GOT3 (cell line): ENCODE measurements around the gene TEX48.

Experiments used
- DNase-seq: peaks from one replicate; lab custom pipeline; 2025; ENCODE audit warnings: mixed read lengths; lab: John Stamatoyannopoulos, UW

Gene TEX48, protein sequence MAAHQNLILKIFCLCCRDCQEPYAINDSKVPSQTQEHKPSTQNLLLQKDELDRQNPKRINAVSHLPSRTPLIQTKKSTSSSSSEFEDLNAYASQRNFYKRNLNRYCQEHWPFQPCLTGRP

DNA sequence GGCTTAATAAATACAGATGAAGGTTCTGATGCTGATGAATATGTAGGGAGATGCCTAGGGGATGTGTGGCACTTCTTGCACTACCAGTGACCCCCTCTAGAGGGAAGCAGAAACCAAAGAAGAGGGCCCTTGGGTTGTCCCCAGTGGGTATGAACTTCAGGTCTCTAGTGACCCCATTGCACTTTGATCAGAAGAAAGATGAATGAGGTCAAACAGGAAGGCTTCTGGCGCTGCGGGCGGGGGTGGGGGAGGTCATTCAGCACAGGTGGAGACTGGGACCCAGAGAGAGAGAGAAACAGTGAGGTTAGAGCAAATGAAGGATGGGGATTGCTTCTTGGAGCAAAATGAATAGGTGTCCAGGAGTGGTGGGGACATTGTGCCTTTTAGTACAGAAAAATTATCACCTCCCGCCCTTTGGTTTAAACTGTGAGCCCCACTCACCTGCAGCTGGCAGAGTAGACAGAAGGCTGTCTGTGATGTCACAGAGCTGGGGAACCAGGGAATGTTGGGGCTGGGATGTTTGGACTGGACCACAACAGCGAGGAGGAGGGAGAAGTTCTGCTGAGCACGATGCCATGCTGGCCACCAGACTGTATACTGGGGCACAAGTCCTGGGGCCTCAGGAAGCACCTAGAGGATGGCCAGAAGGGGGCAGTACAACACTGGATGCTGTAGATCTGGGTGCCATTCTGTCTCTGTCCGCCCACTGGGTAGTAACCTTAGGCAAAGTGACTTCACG is at the start of gene TEX48:
Gene TEX48 (minus strand): TSS at position 599 of the 739 bp plus-strand sequence. CDS start 10,469 bp downstream, outside the sequence.
- DNase-seq, result no peak

DNA sequence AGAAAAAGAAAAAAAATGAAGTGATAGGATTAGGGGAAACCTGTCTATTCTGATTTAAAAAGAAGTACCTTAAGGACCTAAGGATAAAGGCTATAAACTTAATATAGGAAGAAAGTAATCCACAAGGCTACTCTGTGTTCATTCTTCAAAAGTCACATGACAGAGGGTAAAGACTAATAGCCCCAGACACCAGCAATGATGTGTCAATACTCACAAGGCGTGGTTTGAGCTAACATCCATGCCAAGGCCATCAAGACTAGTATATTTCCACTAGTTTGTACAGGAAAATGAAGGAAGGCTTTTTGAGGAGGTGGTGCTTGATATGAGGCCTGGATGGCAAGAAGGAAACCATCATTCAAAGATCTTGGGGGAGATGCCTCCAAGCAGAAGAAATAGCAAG is 49.7 kb upstream of the TEX48 start:
- no peak for DNase-seq

DNA sequence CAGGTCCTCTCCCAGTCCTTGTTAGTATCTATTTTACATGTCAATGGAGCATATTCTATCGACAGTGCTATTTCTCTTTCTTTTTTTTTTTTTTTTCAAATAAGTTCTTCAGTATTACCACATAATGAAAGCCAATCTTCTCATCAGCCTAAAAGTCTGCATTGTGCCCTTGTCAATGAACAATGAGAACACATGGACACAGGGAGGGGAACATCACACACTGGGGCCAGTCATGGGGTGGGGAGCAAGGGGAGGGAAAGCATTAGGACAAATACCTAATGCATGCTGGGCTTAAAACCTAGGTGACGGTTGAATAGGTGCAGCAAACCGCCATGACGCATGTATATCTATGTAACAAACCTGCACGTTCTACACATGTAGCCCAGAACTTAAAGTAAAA is 47.7 kb upstream of the TEX48 start:
- no peak for DNase-seq

DNA sequence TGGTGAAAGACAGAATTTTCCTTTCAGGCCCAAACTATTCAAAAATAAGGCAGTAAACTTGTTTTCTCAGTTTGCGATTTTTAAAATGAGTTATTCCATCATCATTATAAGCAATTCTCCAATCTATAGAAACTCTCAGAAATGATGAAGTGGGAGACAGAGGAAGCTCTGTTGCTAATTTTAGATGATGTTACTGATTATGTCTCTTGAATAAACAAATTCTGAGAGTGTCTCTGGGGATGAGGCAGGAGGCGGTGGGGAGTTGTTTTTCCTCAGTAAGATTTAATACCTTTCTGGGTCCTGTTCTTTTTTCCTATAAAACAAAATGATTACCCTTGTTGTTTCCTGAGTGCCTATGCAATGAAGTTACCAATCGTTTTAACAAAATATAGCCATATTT is 43.9 kb upstream of the TEX48 start:
- DNase-seq, result no peak

DNA sequence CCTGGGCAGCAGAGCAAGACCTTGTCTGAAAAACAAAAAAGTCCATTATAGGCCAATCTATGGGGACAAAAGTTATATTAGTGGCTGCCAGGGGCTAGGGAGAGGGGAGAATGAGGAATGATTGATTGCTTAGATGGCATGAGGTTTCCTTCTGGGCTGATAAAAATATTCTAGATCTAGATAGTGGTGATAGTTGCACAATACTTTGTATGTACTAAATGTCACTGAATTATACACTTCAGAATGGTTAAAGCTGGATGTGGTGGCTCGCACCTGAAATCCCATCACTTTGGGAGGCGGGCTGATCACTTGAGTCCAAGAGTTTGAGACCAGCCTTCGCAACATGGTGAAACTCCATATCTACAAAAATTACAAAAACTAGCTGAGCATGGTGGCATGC is 42.8 kb upstream of the TEX48 start:
- DNase-seq, result no peak

DNA sequence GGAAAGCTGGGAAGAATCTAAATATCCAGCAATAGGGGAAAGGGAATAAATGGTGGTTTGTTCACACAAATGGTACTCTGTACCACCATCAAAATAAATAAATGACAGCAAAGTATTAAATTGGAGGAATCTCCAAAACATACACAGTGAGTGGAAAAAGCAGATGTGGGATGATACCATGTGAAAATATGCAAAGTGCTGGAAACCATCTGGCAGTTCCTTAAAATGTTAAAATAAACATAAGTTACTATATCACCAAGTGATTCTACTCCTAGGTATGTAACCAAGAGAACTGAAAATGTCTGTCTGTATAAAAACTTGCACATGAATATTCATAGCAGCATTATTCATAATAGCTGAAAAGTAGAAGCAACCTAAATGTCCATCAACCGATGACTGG is 41.9 kb upstream of the TEX48 start:
- no peak for DNase-seq

DNA sequence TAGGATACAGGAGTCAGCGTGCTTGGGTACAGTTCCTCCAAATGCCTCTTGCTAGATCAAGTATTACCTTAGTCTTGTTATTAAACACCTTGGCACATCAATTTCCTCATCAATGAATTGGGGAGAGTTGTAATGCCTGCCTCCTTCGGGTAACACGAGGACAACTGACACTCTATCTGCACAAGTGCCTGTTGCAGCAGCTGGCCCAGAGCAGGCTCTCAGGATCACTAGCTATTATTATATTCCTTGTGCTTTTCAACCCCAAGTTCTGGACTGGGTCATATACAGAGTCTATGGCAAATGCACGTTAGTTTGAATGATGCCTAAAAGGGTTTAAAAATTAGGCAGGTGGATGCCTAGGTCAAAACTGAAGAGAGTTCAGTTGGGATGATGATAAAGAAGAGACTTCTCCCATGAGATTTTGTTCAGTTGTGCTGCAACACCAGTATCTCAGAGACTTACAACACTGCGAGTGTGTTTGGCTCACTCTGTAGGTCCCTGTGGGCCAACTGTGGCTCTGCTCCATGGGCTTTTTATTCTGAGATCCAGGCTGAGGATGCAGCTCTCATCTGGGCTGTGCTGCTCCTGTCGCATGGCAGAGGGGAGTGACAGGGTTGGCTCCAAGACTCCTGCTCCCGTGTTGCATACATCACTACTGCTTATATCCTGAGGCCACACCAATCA is 41.1 kb upstream of the TEX48 start:
- DNase-seq, result no peak

DNA sequence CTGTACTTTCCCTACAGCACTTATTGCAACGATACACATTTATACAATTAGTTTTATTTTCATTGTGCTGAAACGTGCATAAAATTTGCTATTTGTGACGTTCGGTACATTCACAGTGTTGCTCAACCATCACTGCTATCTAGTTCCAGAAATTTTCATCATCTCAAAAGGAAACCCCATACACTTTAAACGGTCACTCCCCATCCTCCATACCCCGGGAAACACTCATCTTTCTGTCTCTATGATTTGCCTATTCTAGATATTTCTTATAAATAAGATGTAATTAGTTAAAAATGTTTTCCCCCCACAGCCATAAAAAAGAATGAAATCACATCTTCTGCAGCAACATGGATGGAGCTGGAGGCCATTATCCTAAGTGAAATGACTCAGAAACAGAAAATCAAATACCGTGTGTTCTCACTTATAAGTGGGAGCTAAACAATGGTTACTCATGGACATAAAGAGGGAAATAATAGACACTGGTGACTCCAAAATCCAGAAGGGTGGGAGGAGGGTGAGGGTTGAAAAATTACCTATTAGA is 40.2 kb upstream of the TEX48 start:
- DNase-seq, result no peak

DNA sequence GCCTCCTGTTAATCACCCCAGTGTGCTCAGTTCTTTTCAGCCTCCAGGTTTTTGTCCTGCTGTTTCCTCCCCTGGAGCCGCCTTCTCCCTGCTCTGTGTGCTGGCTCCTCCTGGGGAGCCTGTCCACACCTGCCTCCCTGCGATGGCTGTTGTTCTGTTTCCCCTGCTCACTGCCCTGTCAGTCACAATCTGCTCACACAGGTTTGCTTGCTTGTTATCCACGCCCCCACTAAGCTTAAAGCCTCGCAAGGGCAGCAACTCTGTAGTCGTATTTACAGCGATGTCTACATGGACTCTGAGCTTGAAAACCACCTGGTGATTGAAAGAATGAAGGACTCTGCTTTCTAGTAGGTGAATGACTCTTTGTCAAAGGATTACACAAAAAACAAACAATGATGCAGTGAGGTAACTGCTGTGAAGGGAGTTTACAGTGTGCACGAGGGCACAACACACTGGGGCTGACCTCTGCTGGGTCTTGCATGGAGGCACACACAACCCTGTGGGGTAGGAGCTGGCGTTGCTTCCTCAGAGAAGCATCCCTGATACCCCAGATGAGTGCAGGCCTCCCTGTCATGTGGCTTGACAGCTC is 39.6 kb upstream of the TEX48 start:
- no peak for DNase-seq

DNA sequence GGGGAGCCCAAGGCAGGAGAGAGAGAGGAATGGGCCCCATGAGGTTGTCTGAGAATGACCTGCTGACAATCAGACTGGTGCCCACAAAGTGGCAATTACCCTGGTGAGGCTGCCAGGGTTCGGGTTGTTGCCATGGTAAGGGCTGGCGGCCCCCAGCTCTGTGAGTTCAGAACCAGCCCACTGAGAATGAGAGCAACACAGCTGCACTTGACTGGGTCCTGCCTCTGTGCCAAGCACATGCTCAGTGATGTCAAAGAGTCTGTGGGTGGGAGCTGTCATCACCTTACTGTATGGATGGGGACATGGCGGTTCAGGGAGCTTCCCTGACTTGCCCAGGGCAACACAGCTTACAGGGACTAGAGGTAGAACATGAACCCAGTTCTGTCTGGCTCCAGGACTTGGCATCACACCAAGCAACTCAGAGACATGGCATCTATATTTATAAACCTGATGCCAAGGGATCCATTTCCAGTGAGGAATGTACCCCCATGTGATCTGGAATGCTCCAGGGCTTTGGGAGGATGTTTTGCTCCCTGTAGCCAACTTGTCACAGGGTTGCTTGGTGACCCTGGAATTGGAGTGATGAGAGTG is 38.2 kb upstream of the TEX48 start:
- no peak for DNase-seq

DNA sequence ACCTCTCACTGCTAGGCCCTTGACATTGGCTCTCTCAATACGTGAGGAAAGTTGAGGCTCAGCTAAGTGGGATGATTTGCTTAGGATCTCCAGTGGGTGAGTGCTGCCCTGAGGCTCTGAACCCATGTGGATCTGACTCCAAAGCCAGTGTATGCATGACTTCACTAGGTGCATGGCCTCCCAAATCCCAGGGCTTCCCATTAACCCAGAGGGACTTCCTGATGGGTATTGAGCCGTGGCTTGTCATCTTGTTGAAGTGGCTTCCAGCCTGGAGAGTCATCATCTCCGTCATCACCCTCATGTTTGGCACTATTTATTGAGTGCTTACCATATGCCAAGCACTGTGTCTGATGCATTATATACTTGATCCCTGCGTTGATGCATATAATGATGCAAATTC is 37.3 kb upstream of the TEX48 start:
- DNase-seq, result no peak

DNA sequence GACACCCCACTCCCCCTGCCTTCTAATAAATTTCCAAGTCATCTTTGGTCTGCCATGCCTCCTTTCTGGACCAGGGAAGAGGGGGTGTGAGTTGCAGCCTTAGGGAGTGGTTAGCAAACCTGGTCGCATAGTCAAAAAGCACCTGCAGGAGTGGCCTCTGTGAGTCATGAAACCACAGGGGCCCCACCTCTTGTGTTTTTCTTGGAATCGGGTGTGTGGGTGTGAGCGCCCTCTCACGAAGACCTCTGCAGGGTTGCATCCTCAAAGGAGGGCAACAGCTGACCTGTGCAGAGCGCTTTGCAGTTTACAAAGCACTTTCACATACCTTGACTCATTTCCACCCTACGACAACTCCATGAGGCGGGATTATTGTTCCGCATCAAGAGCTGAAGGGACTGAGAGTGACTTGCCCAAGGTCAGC is 36.8 kb upstream of the TEX48 start:
- DNase-seq, result peak; percentile 3

DNA sequence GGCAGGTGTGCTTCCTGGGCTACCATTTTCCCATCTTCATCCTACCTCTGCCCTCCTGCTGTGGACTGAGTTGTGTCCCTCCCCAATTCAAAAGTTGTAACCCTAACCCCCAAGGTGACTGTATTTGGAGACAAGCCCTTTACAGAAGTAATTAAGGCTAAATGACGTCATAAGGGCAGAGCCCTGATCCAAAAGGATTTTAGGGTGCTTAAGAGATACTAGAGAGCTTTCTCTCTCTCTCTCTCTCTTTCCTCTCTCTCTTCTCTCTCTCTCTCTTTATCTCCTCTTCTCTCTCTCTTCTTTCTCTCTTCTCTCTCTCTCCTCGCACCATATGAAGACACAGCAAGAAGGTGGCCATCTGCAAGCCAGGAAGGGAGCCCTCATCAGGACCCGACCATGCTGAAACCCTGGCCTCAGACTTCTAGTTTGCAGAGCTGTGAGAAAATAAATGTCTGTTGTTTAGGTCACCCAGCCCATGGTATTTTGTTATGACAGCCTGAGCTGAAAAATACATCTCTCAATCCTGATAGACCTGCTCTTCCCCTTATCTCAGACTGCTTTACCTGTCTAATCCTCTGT is 36.0 kb upstream of the TEX48 start:
- DNase-seq, result no peak

DNA sequence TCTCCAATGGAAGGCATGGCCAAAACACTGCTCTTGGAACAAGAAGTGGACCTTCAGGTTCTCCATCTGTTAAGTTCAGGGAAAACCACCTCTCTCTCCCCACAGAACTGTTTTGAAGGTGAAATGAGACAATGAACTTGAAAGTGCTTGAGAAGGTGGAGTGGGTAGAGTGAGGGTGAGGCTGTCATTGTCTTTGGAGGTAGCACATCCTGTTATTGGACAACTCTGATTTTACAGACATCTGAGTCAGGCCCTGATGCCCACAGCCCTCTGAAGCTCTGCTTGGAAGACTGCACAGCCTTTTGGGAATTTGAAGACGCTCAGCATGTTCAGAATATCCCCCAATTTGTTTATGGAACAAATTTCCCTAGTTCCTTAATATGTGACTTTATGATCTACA is 27.6 kb upstream of the TEX48 start:
- DNase-seq, result no peak

DNA sequence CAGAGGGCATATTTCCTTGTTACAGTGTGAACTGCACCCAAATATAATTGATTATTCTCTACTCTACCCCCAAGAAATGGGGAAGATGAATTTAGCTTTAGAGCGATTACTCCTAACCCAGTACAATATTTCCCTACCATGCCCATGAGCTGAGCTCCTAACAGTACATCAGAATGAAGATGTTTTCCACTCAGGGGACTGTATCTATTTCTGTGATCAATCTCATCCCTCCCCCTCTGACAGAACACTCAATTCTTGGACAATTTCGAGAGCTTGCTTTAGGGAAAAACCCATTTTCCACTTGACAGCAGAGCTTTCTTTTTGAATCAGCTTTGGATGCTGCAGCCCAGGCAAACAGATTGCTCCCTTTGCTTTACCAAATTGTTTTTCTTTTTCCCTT is 24.7 kb upstream of the TEX48 start:
- no peak for DNase-seq

DNA sequence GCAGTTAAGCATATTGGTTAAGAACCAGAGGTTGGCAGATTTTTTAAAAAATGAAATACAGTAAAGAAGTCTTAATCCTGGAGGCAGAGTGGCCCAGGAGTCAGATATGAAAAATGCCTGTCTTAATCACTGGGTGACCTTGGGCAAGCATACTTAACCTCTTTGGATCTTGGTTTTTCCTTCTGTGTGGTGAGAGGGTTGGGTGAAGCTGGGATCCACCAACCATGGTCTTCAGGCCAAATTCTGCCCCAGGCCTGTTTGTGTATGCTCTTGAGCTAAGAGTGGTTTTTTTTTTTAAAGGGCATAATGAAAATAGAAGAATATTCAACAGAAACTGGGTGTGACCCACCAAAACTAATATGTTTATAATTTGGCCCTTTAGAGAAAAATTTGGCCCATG is 20.0 kb upstream of the TEX48 start:
- no peak for DNase-seq

DNA sequence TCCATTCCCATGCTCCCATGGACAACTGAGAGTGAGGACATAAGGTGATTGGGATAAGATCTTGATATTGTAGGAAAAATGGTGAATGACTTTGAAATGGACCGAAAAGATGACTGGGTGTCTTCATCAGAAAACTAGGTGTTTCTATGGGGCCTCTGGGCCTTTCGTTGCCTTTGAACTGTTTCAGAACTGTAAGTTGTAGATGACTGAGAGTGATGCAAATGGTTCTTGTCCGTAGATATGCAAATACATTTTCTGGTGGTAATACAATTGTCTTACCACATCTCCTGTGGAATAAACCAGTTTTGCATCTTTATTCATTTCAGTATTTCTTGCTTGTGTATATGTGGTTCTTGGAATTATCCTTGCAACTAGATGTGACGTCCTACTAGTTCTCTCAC is 16.0 kb upstream of the TEX48 start:
- DNase-seq, result no peak

DNA sequence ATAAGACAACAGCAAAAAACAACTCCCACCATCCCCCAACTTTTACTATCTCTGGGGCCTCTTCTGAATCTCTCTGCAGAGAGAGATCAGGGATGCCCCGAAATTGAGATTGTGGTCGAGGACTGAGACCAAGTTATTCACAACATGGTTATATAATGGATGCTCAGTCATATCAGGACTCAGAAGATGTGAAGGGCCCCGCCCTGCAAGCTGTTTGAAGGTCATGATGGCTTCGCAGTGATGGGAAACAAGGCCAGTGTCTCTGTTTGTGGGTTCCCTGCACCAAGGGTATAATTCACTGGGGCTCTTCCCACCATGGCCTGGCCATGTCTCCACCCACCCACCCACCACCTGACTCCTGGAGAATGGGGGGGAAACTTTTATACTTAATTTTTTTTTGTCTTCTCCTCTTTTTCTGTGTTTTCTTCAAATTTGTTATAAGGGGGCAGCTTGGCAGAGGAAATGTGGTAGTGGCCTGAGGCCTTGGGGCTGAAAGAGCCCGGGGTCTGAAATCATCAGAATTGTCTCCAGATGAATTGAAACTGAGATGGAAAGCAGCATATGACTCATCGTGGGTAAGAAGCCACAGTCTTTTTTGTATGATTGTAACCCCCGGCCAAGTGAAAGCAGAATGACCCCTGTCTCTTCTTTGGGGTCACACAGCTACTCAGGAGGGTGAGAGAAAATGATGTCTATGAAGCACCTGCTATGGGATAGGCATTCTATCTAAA is 15.0 kb upstream of the TEX48 start:
- no peak for DNase-seq

DNA sequence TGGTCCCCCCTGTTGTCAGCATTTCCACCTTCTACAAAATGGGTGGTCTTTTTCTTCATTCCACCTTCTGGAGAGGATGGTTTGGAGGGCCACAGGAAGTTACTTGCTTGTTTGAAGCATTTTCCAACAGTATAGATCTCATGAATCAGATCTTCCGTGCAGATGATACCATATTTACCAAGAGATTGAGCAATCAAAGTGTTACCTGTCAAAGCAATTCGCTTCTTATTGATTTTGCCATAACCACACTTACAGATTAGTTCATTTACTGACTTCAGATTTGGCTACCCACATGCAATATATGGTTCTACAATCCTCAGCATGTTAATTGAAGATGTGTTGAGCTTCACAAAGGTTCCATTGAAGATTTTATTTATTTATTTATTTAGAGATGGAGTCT is 14.0 kb upstream of the TEX48 start:
- no peak for DNase-seq

DNA sequence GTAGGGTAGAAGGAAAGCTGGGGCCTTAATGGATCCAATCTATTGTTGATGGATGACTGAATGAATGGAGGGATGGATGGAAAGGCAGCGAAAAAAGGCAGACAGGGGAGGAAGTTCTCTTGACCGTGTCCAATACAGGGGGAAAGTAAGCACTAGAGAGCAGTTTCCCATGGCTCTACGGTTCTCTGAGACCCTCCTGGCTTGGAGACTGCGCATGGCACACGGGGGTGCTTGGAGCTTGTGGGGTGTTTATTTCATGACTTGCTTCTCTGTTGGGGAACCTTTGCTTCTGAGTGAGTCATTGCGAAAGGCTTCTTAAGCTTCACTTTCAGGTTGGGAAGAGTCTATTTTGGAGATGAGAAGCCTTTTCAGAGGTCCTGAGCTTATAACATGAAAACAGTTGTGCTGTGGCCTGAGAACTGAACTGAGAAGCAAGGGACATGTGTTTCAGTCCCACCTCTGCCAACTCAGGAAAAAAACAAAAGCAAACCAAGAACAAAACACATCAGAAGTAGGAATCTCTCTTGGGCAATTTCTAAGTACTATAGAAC is 12.8 kb upstream of the TEX48 start:
- DNase-seq, result no peak

DNA sequence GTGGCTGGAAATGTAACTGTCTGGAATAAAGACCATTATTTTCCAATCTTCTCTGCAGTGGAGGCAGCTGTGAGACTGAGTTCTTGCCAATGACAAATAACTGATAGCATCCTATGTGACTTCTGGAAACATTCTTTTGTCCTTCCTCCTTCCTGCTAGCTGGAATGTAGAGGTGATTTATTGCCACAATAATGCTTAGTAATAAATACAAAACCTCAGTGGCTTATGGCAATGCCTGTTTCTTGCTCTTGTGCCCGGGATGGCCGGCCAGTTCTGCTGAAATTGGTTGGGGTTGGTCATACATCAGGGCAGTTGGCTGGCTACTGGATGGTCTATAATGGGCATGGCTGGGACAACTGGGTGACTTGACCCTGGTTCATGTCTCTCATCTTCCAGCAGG is 12.2 kb upstream of the TEX48 start:
- no peak for DNase-seq
